H9 (cell line): ENCODE data around the gene AQP7. TPM values are rescaled to one million over a fixed set of nuclear protein-coding genes. Genes with fewer than 3 reads are reported as not detected.

Source experiments
- DNase-seq: peaks from one replicate; pipeline ENCODE4 v3.0.0-alpha.2; 2017
- H2AFZ ChIP-seq: one replicate; pipeline ENCODE4 v1.6.1; 2013; ENCODE audit warnings: mild to moderate bottlenecking, low read length, control low read depth, moderate library complexity
- H2AK5ac ChIP-seq: 2 replicates; pipeline ENCODE4 v1.6.1; 2013; ENCODE audit warnings: low read length, control low read depth, mixed read lengths; ENCODE audit not compliant: insufficient read length
- H2BK120ac ChIP-seq: one replicate; pipeline ENCODE4 v1.6.1; 2013; ENCODE audit warnings: low read depth, mild to moderate bottlenecking, low read length, control low read depth, inconsistent platforms; ENCODE audit not compliant: poor library complexity, severe bottlenecking
- H2BK12ac ChIP-seq: 2 replicates; pipeline ENCODE4 v1.6.1; 2013; ENCODE audit warnings: low read length, control low read depth, mixed read lengths, low read depth; ENCODE audit not compliant: insufficient read length
- H2BK15ac ChIP-seq: 2 replicates; pipeline ENCODE4 v1.6.1; 2013; ENCODE audit warnings: low read depth, low read length, control low read depth
- H2BK20ac ChIP-seq: one replicate; pipeline ENCODE4 v1.6.1; 2013; ENCODE audit warnings: low read depth, mild to moderate bottlenecking, low read length, control low read depth, inconsistent platforms; ENCODE audit not compliant: poor library complexity, severe bottlenecking
- H2BK5ac ChIP-seq: 2 replicates; pipeline ENCODE4 v1.6.1; 2013; ENCODE audit warnings: low read length, control low read depth, mixed read lengths; ENCODE audit not compliant: insufficient read length
- H3K14ac ChIP-seq: 2 replicates; pipeline ENCODE4 v1.6.1; 2013; ENCODE audit warnings: low read length, control low read depth; ENCODE audit not compliant: insufficient read depth
- H3K18ac ChIP-seq: 2 replicates; pipeline ENCODE4 v1.6.1; 2013; ENCODE audit warnings: low read depth, mild to moderate bottlenecking, mixed read lengths, low read length, control low read depth; ENCODE audit not compliant: insufficient read length
- H3K23ac ChIP-seq: 2 replicates; pipeline ENCODE4 v1.6.1; 2013; ENCODE audit warnings: low read length, control low read depth, mixed read lengths, low read depth; ENCODE audit not compliant: insufficient read length
- H3K23me2 ChIP-seq: 2 replicates; pipeline ENCODE4 v1.6.1; 2013; ENCODE audit warnings: low read depth, mild to moderate bottlenecking, mixed read lengths, low read length, control low read depth; ENCODE audit not compliant: insufficient read length, poor library complexity, severe bottlenecking
- H3K27ac ChIP-seq: 2 replicates; pipeline ENCODE4 v1.5.1; 2013; ENCODE audit warnings: low read length, control low read depth, mixed read lengths, low read depth; ENCODE audit not compliant: insufficient read length
- H3K27me3 ChIP-seq: 2 replicates; pipeline ENCODE4 v1.6.1; 2013; ENCODE audit warnings: low read length, control low read depth, inconsistent platforms; ENCODE audit not compliant: insufficient read depth
- H3K4ac ChIP-seq: 2 replicates; pipeline ENCODE4 v1.6.1; 2013; ENCODE audit warnings: low read depth, mild to moderate bottlenecking, control low read depth, inconsistent platforms, low read length, moderate library complexity
- H3K4me1 ChIP-seq: 2 replicates; pipeline ENCODE4 v1.6.1; 2013; ENCODE audit warnings: low read length, control low read depth, inconsistent platforms; ENCODE audit not compliant: insufficient read depth
- H3K4me2 ChIP-seq: 2 replicates; pipeline ENCODE4 v1.6.1; 2013; ENCODE audit warnings: low read length, control low read depth, mixed read lengths; ENCODE audit not compliant: insufficient read length, insufficient read depth
- H3K56ac ChIP-seq: 2 replicates; pipeline ENCODE4 v1.6.1; 2013; ENCODE audit warnings: low read depth, mild to moderate bottlenecking, mixed read lengths, low read length, control low read depth; ENCODE audit not compliant: insufficient read length
- H3K79me1 ChIP-seq: 2 replicates; pipeline ENCODE4 v1.6.1; 2013; ENCODE audit warnings: low read depth, mild to moderate bottlenecking, moderate library complexity, low read length, control low read depth, inconsistent platforms; ENCODE audit not compliant: insufficient read depth, poor library complexity, severe bottlenecking
- H3K79me2 ChIP-seq: 2 replicates; pipeline ENCODE4 v1.6.1; 2013; ENCODE audit warnings: low read length, control low read depth, inconsistent platforms; ENCODE audit not compliant: insufficient read depth
- H3K9ac ChIP-seq: 2 replicates; pipeline ENCODE4 v1.6.1; 2013; ENCODE audit warnings: low read length, control low read depth, mixed read lengths; ENCODE audit not compliant: insufficient read length; ENCODE audit errors: extremely low read depth
- H3K9me3 ChIP-seq: one replicate; pipeline ENCODE4 v1.6.1; 2013; ENCODE audit warnings: low read depth, low read length, inconsistent platforms; ENCODE audit not compliant: control insufficient read depth
- H3T11ph ChIP-seq: one replicate; pipeline ENCODE4 v1.6.1; 2013; ENCODE audit warnings: mild to moderate bottlenecking, low read length, control low read depth, inconsistent platforms
- H4K20me1 ChIP-seq: one replicate; pipeline ENCODE4 v1.6.1; 2013; ENCODE audit not compliant: control insufficient read depth, insufficient read length, insufficient read depth
- H4K5ac ChIP-seq: 2 replicates; pipeline ENCODE4 v1.6.1; 2013; ENCODE audit warnings: low read depth, mild to moderate bottlenecking, mixed read lengths, low read length, control low read depth; ENCODE audit not compliant: insufficient read length
- H4K8ac ChIP-seq: replicated peaks from 2 replicates; pipeline ENCODE4 v1.6.1; 2013; ENCODE audit warnings: low read length, control low read depth, mixed read lengths, low read depth; ENCODE audit not compliant: insufficient read length
- H4K91ac ChIP-seq: 2 replicates; pipeline ENCODE4 v1.6.1; 2013; ENCODE audit warnings: low read depth, mild to moderate bottlenecking, moderate library complexity, mixed read lengths, low read length, control low read depth; ENCODE audit not compliant: insufficient read length
- H3K27ac Mint-ChIP-seq, 3 experiments: 2 replicates in 2 of 3; 3 replicates in 1 of 3; pipeline ENCODE4 v1.8.0; 2020 to 2021; ENCODE audit warnings: mixed read lengths in 3 of 3, mild to moderate bottlenecking in 1 of 3, moderate library complexity in 1 of 3
- H3K27me3 Mint-ChIP-seq: 2 replicates; pipeline ENCODE4 v1.8.0; 2021; ENCODE audit warnings: low read depth, mild to moderate bottlenecking, moderate library complexity, mixed read lengths
- H3K36me3 Mint-ChIP-seq, 3 experiments: 2 replicates in 2 of 3; 3 replicates in 1 of 3; pipeline ENCODE4 v1.8.0; 2020 to 2021; ENCODE audit warnings: low read depth in 3 of 3, mixed read lengths in 3 of 3; ENCODE audit not compliant: insufficient read depth in 1 of 3
- H3K4me1 Mint-ChIP-seq, 2 experiments: 2 replicates each; pipeline ENCODE4 v1.8.0; 2020; ENCODE audit warnings: mixed read lengths in 2 of 2
- H3K4me3 Mint-ChIP-seq, 2 experiments: 2 replicates in 1 of 2; 3 replicates in 1 of 2; pipeline ENCODE4 v1.8.0; 2020 to 2021; ENCODE audit warnings: mild to moderate bottlenecking in 2 of 2, mixed read lengths in 2 of 2, moderate library complexity in 1 of 2
- H3K9me3 Mint-ChIP-seq, 2 experiments: 2 replicates in 1 of 2; 3 replicates in 1 of 2; pipeline ENCODE4 v1.8.0; 2020; ENCODE audit warnings: mild to moderate bottlenecking in 2 of 2, mixed read lengths in 2 of 2, moderate library complexity in 1 of 2
- CTCF ChIP-seq: fragments of 200-600 bp; sonication (generic); conservative IDR thresholded peaks from 3 replicates; pipeline ENCODE4 v1.8.0; 2021; ENCODE audit warnings: antibody characterized with exemption, mild to moderate bottlenecking
- WGBS: extraction: QIAGEN DNeasy Blood & Tissue Kit; methylation state at CpG from one replicate; pipeline ENCODE4 v1.1.7; 2013; ENCODE audit warnings: missing lambda C conversion rate, low lambda C conversion rate, mixed read lengths; ENCODE audit not compliant: insufficient read length; ENCODE audit errors: extremely low coverage; 5-methylcytosine and 5-hydroxymethylcytosine counted together
- total RNA-seq: library from RNA; stranded (reverse); gene quantifications from 2 replicates; pipeline ENCODE4 v1.2.1, GENCODE V29; 2021

Gene AQP7
- total RNA-seq, 1 experiment from 2014 or later, result not detected

- H3K9ac ChIP-seq, result no peak overlapping the region
- no peak overlapping the region for H3K18ac ChIP-seq
- Mint-ChIP-seq H3K27ac (no peak overlapping the region), H3K36me3 (peaks cover 24 to 45% (median 38%) of the 10 kb centered on the region in 3 experiments), H3K4me1 (peaks cover 6 to 7% of the 10 kb centered on the region in 2 experiments; a peak in 2 of 4 replicates), H3K4me3 (no peak overlapping the region), H3K9me3 (no peaks in the 10 kb centered on the region), H3K27me3 (no peaks in the 10 kb centered on the region)
- no peaks in the 10 kb centered on the region for H3K79me1 ChIP-seq
- H4K20me1 ChIP-seq, result no peaks in the 10 kb centered on the region
- WGBS, result no CpG with 5 or more reads among the region's 2 CpGs
- H2BK15ac ChIP-seq, result no peak overlapping the region
- TF ChIP-seq CTCF, result no peak
- no peak overlapping the region for H3K4ac ChIP-seq
- H2AK5ac ChIP-seq, result no peak overlapping the region
- no peak overlapping the region for H2BK20ac ChIP-seq
- no peak overlapping the region for H3K14ac ChIP-seq
- H3T11ph ChIP-seq, result no peak overlapping the region
- no peak overlapping the region for H2BK12ac ChIP-seq
- H4K5ac ChIP-seq, result no peak overlapping the region
- no peaks in the 10 kb centered on the region for H3K23me2 ChIP-seq
- no peak overlapping the region for H4K8ac ChIP-seq
- no peak overlapping the region for H3K4me2 ChIP-seq
- no peak overlapping the region for H2BK5ac ChIP-seq
- H3K23ac ChIP-seq, result no peak overlapping the region
- H3K9me3 ChIP-seq, result no peaks in the 10 kb centered on the region
- H3K79me2 ChIP-seq, result no peaks in the 10 kb centered on the region
- no peak overlapping the region for H4K91ac ChIP-seq
- H2AFZ ChIP-seq, result no peak overlapping the region
- H3K56ac ChIP-seq, result no peak overlapping the region
- H3K27ac ChIP-seq, result no peak overlapping the region
- no peaks in the 10 kb centered on the region for H3K4me1 ChIP-seq
- no peaks in the 10 kb centered on the region for H3K27me3 ChIP-seq
- DNase-seq, result no peak
- H2BK120ac ChIP-seq, result no peak overlapping the region
These were observed 52.6 kb downstream of the AQP7 start for GRCh38 chr9:33349743-33350142.
